Kidney epithelial cell (primary cell): ENCODE measurements around the gene RMC1. TPM values are rescaled to one million over a fixed set of nuclear protein-coding genes. Genes with fewer than 3 reads are reported as not detected.

Experiments
- DNase-seq: peaks from one replicate; pipeline ENCODE4 v3.0.0-alpha.2; 2010; ENCODE audit warnings: low read depth
- H3K27me3 ChIP-seq: 2 replicates; pipeline ENCODE4 v1.6.0; 2011; ENCODE audit warnings: low read length; ENCODE audit not compliant: control insufficient read depth, insufficient read depth
- H3K36me3 ChIP-seq: 2 replicates; pipeline ENCODE4 v1.5.1; 2011; ENCODE audit warnings: low read length; ENCODE audit not compliant: control insufficient read depth, insufficient read depth
- H3K4me3 ChIP-seq: 2 replicates; pipeline ENCODE4 v1.5.1; 2011; ENCODE audit warnings: low read depth, mild to moderate bottlenecking, control low read depth, low read length
- CTCF ChIP-seq: IDR thresholded peaks from 2 replicates; pipeline ENCODE4 v1.5.1; 2011; ENCODE audit warnings: mild to moderate bottlenecking, moderate library complexity, low read length, control low read depth, inconsistent platforms; ENCODE audit not compliant: insufficient read depth, poor library complexity, severe bottlenecking
- total RNA-seq: library from RNA; depleted of rRNA; stranded (reverse); fragments of >200 nt; gene quantifications from 2 replicates; pipeline ENCODE4 v1.2.3, GENCODE V29; 2015

RMC1 gene
- total RNA-seq, 1 donor from 2014 or later = 32.8 TPM

- H3K4me3 ChIP-seq = no peak overlapping the region
- TF ChIP-seq CTCF = no peak
- no peaks in the 10 kb centered on the region for H3K27me3 ChIP-seq
- DNase-seq = no peak
- peaks cover 1% of the 10 kb centered on the region for H3K36me3 ChIP-seq
These were observed 42.7 kb upstream of the RMC1 start for GRCh38 chr18:23460285-23461273.

- TF ChIP-seq CTCF = no peak
- DNase-seq = no peak
- Histone ChIP-seq H3K27me3 (no peaks in the 10 kb centered on the region), H3K4me3 (no peak overlapping the region), H3K36me3 (peaks cover 1% of the 10 kb centered on the region)
These were observed 40.4 kb upstream of the RMC1 start for GRCh38 chr18:23462876-23463275.

GRCh38 chr18:23468753-23469459 is 34.4 kb upstream of the RMC1 start:
- H3K4me3 ChIP-seq = no peak overlapping the region
- H3K27me3 ChIP-seq = no peaks in the 10 kb centered on the region
- TF ChIP-seq CTCF = no peak
- H3K36me3 ChIP-seq = peaks cover 1% of the 10 kb centered on the region
- no peak for DNase-seq

GRCh38 chr18:23470620-23471387 is 32.5 kb upstream of the RMC1 start:
- no peaks in the 10 kb centered on the region for H3K27me3 ChIP-seq
- no peaks in the 10 kb centered on the region for H3K36me3 ChIP-seq
- no peak overlapping the region for H3K4me3 ChIP-seq
- TF ChIP-seq CTCF = no peak
- no peak for DNase-seq

GRCh38 chr18:23471486-23471885 is 31.8 kb upstream of the RMC1 start:
- Histone ChIP-seq H3K36me3 (no peaks in the 10 kb centered on the region), H3K27me3 (no peaks in the 10 kb centered on the region), H3K4me3 (no peak overlapping the region)
- no peak for TF ChIP-seq CTCF
- DNase-seq = no peak
